GM19467 (cell line): ENCODE results near the gene HOMER2.

ENCODE experiments used
- ATAC-seq: cut with Tn5 transposase; IDR thresholded peaks from one replicate; pipeline ENCODE4 v1.9.1; 2021; ENCODE audit warnings: mild to moderate bottlenecking, moderate library complexity; ENCODE audit not compliant: unreplicated experiment

The HOMER2 gene

DNA sequence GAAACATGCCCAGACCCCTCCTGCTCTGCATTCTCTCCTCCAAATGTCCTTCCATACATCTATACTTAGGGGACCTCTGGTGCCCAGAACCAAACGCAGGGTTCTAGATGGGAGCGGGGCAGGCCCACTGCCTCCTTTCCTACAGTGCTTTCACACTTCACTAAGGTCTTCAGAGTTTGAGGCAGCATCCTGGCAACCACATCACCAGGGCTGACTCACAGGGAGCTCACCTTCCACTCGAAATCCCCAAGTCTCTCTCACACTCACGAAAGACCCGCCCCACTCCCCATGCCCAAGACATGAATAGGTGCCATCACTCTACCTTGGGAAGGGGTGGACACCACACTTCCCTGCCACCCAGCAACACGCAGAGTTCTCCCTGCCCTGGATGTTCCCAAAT lies 18.9 kb downstream of the HOMER2 start:
- no peak for ATAC-seq

DNA sequence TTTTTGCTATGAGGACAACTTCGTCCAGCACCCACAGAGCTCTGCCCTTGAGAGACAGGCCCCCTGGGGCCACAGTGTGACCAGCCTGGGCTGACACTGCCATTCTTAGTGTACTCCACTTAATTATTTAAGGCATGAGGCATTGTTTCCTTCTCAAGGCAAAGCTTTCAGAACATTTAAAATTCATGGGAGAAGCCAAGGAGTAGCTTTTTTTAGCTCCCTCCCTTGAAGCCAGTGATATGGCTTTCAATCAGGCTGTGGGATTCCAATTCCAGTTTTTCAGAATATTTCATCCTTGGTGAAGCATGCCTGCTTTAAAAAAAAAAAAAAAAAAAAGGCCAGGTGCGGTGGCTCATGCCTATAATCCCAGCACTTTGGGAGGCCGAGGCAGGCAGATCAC lies 21.3 kb downstream of the HOMER2 start:
- ATAC-seq = no peak

- ATAC-seq = no peak
Observed at GRCh38 chr15:82930461-82930860, 22.1 kb downstream of the HOMER2 start.

GRCh38 chr15:82928711-82929110 lies 23.8 kb downstream of the HOMER2 start:
- ATAC-seq = no peak

GRCh38 chr15:82923744-82924143 lies 28.8 kb downstream of the HOMER2 start:
- ATAC-seq = no peak

- no peak for ATAC-seq
Observed at GRCh38 chr15:82922737-82923136, 29.8 kb downstream of the HOMER2 start.

GRCh38 chr15:82921939-82922338 lies 30.6 kb downstream of the HOMER2 start:
- ATAC-seq = no peak

DNA sequence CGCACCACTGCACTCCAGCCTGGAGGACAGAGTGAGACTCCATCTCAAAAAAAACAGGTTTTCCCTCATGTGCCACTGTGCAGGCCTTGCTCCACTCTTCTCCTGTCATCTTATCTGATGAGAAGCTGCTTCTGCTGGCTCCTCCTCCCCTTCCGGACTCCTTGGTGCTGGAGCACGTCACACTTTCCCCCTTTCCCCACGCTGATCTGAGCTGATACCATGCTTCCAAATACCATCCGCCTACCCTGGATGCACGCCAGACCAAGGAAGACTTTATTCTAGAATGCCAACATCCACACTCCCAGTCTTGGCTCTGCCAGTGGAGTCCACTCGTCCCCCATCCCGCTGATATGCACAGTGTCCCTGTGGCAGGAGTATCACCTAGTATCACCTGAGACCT lies 31.3 kb downstream of the HOMER2 start:
- no peak for ATAC-seq

DNA sequence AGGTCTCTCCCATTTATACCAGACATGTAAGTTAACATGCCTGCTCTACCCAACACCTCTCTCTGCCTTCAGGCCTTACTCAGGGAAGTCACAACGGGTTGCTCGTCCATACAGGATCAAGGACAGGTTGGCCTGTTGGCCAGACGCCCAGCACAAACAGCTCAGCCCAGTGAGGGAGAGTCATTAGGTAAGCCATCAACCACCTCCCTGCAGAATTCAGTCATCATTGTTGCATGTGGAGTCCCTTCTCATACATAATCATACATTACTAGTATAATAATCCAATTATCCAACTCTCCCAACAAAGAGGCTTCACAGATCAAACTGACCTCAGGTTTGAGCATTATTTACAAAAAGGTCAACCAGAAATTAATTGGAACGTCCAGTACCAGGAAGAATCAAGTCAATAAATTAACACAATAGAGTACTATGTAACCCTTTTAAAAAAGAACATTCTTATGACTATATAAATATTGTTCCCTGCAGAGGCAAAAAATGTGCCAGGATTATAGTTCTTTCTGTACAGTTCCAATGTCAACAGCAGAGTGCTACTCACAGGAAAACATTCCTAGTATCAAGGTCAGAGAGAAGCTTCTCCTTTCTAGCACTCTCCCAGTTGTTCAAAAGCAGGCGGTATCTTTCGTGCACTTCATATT lies 33.2 kb downstream of the HOMER2 start:
- no peak for ATAC-seq

- no peak for ATAC-seq
Observed at GRCh38 chr15:82918607-82919230, 33.8 kb downstream of the HOMER2 start.

DNA sequence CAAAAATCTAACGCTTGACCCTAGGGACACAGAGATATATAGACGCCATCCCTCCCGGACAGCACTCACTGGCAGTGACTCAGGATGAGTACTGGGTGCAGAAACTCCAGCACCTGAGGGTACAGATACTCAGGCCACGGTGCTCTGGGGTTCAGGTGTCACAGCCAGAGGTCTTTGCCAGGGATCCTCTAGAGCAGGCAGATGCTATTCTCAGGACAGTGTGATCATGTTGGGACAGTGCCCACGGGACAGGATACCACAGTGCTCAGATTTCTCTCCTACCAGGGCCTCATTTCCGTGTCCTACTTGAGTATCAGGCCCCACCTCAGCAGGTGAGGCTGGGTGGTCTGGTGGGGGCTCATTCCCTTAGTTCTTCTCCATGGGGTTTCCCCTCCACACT lies 34.4 kb downstream of the HOMER2 start:
- ATAC-seq = no peak

DNA sequence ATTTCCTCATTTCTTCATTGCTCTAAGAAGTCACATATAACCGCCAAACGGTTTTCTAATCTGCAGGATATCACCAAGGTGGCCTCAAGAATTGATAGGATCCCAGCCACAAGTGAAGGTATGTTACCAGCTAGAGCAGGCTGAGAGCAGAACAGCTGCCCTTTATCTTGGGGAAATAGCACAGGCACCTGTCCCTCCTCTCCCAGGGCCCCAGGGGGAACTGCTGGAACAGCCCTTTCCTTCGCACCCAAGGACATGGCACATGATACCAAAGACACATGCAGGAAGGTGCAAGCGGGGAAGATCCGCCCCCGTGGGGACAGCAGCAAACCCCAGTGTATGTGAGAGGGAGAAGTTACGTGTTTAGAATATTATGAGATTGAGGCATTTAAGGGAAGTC lies 35.3 kb downstream of the HOMER2 start:
- ATAC-seq = no peak

- no peak for ATAC-seq
Observed at GRCh38 chr15:82916161-82916952, 36.2 kb downstream of the HOMER2 start.

DNA sequence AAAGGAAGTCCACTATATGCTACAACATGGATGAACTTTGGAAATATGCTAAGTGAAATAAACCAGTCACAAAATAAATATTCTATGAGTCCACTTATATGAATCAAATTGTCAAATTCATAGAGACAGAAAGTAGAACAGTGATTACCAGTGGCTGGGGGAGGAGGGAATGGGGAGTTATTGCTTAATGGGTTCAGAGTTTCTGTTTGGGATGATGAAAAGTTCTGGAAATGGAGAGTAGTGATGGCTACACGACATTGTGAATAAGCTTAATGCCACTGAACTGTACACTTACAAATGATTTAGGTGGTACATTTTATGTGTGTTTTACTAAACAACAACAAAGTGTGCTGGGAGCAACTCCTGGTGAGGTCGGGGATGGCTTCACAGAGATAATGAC lies 38.1 kb downstream of the HOMER2 start:
- ATAC-seq = no peak

GRCh38 chr15:82911458-82911857 lies 41.1 kb downstream of the HOMER2 start:
- ATAC-seq = no peak

GRCh38 chr15:82910721-82911120 lies 41.8 kb downstream of the HOMER2 start:
- no peak for ATAC-seq

GRCh38 chr15:82909080-82909815 lies 43.3 kb downstream of the HOMER2 start:
- no peak for ATAC-seq

DNA sequence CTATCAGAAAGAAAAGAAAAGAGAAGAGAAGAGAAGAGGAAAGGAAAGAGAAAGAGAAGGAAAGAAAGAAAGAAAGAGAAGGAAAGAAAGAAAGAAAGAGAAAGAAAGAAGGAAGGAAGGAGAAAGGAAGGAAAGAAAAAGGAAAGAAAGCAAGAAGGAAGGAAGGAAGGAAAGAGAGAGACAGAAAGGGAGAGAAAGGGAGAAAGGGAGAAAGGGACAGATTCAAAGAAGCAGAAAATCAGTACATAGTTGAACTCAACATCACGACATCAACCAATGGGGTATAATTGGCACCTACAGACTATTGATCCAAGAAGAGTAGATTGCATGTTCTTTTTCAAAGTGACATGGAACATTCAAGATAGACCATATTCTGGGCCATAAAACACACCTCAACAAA lies 45.2 kb downstream of the HOMER2 start:
- no peak for ATAC-seq

- no peak for ATAC-seq
Observed at GRCh38 chr15:82904574-82904973, 47.9 kb downstream of the HOMER2 start.

DNA sequence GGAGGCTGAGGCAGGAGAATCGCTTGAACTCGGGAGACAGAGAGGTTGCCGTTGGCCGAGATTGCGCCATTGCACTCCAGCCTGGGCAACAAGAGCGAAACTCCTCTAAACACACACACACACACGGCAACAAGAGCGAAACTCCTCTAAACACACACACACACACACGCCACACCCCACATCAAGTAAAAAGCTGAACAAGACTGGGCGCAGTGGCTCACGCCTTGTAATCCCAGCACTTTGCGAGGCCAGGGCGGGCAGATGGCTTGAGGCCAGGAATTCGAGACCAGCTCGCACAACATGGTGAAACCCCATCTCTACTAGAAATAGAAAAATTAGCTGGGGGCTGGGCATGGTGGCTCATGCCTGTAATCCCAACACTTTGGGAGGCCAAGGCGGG lies 49.0 kb downstream of the HOMER2 start:
- no peak for ATAC-seq

GRCh38 chr15:82901114-82901805 lies 51.3 kb downstream of the HOMER2 start:
- ATAC-seq = no peak
